Gastroesophageal sphincter (tissue), 3 donors: Measurements from ENCODE around the gene LCP2.

ENCODE experiments used
- CTCF ChIP-seq, 4 experiments: fragments of 200-600 bp in 2 of 4; fragments of 450-650 bp in 2 of 4; sonication (generic) in 1 of 4; IDR thresholded peaks; one replicate each; pipeline ENCODE4 v1.5.1; 2017 to 2019; ENCODE audit warnings: antibody characterized with exemption in 4 of 4, mild to moderate bottlenecking in 2 of 4, moderate library complexity in 2 of 4
- POLR2A ChIP-seq, 2 donors: fragments of 450-650 bp; IDR thresholded peaks; one replicate each; pipeline ENCODE4 v1.6.1; 2017; ENCODE audit warnings: antibody characterized with exemption in 2 of 2, mild to moderate bottlenecking in 2 of 2, moderate library complexity in 1 of 2

GRCh38 chr5:170301149-170301548 is 3.6 kb upstream of the LCP2 start:
- TF ChIP-seq CTCF (IDR thresholded peaks at IDR 0.05) (no peak), POLR2A (IDR thresholded peaks at IDR 0.05) (no peak)
